T-helper 2 cell (primary cell): ENCODE data around the gene TUB.
A peak's percentile ranks its signal among the peaks of the same experiment; 100 is the strongest.

Source experiments
- DNase-seq, 5 experiments: peaks; one replicate each; pipeline versions ENCODE4 v3.0.0 to v3.0.0-alpha.2; 2012 to 2022

Gene TUB

GRCh38 chr11:8092587-8093424, 11.8 kb downstream of the TUB start:
- peak in 2 of 5 experiments; percentile 21 to 38 for DNase-seq

GRCh38 chr11:8093931-8094575, 13.0 kb downstream of the TUB start:
- no peak for DNase-seq

GRCh38 chr11:8094656-8095055, 13.6 kb downstream of the TUB start:
- no peak for DNase-seq

- no peak for DNase-seq
Measured at GRCh38 chr11:8095371-8095770, 14.4 kb downstream of the TUB start.

- no peak for DNase-seq
Measured at GRCh38 chr11:8095806-8096522, 15.0 kb downstream of the TUB start.

- DNase-seq = no peak
Measured at GRCh38 chr11:8096575-8096974, 15.6 kb downstream of the TUB start.

- DNase-seq = no peak
Measured at GRCh38 chr11:8097062-8097461, 16.1 kb downstream of the TUB start.

- DNase-seq = no peak
Measured at GRCh38 chr11:8097468-8097867, 16.5 kb downstream of the TUB start.

- no peak for DNase-seq
Measured at GRCh38 chr11:8097926-8098325, 16.9 kb downstream of the TUB start.

- DNase-seq = no peak
Measured at GRCh38 chr11:8098361-8098760, 17.4 kb downstream of the TUB start.

- no peak for DNase-seq
Measured at GRCh38 chr11:8098879-8099278, 17.9 kb downstream of the TUB start.

- peak; percentile 24 to 61 (median 55) for DNase-seq
Measured at GRCh38 chr11:8099291-8099899, 18.4 kb downstream of the TUB start.

GRCh38 chr11:8100158-8100557, 19.1 kb downstream of the TUB start:
- DNase-seq = no peak

- DNase-seq = no peak
Measured at GRCh38 chr11:8100605-8101004, 19.6 kb downstream of the TUB start.

GRCh38 chr11:8101421-8101820, 20.4 kb downstream of the TUB start:
- no peak for DNase-seq

- no peak for DNase-seq
Measured at GRCh38 chr11:8102296-8102915, 21.4 kb downstream of the TUB start.

GRCh38 chr11:8102965-8103364, 22.0 kb downstream of the TUB start:
- no peak for DNase-seq

GRCh38 chr11:8103909-8104308, 22.9 kb downstream of the TUB start:
- DNase-seq = no peak

- DNase-seq = no peak
Measured at GRCh38 chr11:8105133-8105532, 24.1 kb downstream of the TUB start.

- DNase-seq = no peak
Measured at GRCh38 chr11:8105666-8106065, 24.7 kb downstream of the TUB start.

GRCh38 chr11:8106679-8107078, 25.7 kb downstream of the TUB start:
- DNase-seq = no peak

GRCh38 chr11:8107642-8108041, 26.6 kb downstream of the TUB start:
- no peak for DNase-seq

GRCh38 chr11:8108421-8108820, 27.4 kb downstream of the TUB start:
- DNase-seq = no peak
